HL-60/S4 (cell line): Measurements from ENCODE around the gene CELF2.

Experiments used
- in situ Hi-C: fragments of 300-500 bp; cut with MboI; formaldehyde crosslinking; loops from 2 replicates; pipeline ENCODE4 v1.14.3; 2022; ENCODE audit warnings: low sequenced_read_pairs

The CELF2 gene

GRCh38 chr10:11152801-11153200 lies 135.1 kb downstream of the CELF2 start:
- in situ Hi-C loops, result no loop called here

GRCh38 chr10:11153245-11153644 lies 135.6 kb downstream of the CELF2 start:
- in situ Hi-C loops, result no loop called here

- in situ Hi-C loops, result no loop called here
Observed at GRCh38 chr10:11153766-11154165, 136.1 kb downstream of the CELF2 start.

DNA sequence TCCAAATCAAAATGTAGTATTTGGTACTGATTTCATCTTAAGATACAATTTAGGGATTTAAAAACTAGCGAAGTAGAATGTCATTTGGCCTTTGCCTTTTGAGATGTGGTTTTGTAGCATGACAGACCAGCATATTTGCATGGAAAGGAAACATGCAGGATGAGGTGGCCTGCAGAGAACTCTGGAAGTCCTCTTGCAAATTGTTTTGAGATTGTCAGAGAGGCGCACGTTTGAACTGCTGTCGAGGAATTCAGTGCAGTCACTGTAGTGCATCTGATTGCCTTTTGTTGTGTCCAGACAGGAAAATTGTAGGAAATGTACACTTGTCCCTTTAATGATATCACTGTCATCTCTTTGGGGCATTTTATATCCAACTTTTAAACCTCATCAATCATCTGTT lies 136.7 kb downstream of the CELF2 start:
- in situ Hi-C loops, result no loop called here

GRCh38 chr10:11154849-11155498 lies 137.3 kb downstream of the CELF2 start:
- in situ Hi-C loops, result no loop called here

- in situ Hi-C loops, result no loop called here
Observed at GRCh38 chr10:11156480-11156879, 138.8 kb downstream of the CELF2 start.

DNA sequence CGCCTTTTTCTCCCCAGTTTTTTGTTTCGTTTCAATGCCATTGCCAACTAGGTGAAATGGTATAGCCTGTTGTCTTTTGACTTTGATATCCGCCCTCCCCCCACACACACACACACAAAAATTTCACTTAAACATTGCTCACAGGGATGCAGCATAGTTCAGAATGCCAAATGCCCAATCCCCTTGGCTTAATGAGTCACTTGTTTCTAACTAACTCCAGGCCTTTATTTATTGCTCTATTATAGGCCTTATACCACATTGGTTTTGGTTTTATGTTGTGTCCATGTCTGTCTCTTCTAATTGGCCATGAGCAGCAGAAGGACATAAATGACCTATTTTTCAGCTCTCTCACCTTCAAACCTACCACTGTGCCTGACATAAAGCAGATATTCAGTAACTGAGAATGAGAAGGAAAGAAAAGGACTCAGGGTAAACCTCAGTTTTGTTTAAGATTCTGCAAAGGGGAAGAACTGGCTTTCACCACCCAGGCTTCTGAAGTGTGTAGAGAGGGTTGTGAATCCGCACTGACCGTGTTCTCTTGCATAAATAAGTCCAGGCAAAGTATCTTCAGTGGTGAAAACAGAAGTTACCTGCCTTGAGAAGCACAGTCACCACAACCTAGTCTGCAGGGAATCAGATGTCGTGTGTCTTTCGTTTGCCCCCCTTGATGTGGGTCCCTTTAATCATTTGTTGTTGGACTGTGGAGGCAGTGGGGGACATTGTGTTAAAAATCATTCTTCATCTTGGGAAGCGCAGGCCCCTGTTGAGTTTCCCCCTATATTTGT lies 139.8 kb downstream of the CELF2 start:
- in situ Hi-C loops, result no loop called here

DNA sequence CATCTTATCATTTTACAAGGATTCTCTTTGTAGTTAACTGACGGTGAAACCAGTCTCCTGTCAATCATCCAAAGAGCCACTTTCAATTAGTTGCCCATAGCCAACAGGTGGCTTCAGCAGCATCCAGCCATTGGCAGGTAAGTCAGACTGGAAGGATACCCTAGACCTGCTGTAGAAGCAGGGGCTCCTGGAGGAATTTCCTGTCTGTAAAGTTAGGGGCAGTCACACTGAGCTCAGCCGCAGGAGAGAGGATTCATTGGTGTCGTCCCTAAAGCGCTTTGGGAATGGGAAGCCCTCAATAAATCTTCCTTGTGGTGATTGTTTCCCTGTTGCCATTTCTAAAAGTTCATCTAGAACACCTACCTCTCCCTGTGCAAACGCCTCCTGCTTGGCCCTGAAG lies 140.4 kb downstream of the CELF2 start:
- in situ Hi-C loops, result no loop called here

DNA sequence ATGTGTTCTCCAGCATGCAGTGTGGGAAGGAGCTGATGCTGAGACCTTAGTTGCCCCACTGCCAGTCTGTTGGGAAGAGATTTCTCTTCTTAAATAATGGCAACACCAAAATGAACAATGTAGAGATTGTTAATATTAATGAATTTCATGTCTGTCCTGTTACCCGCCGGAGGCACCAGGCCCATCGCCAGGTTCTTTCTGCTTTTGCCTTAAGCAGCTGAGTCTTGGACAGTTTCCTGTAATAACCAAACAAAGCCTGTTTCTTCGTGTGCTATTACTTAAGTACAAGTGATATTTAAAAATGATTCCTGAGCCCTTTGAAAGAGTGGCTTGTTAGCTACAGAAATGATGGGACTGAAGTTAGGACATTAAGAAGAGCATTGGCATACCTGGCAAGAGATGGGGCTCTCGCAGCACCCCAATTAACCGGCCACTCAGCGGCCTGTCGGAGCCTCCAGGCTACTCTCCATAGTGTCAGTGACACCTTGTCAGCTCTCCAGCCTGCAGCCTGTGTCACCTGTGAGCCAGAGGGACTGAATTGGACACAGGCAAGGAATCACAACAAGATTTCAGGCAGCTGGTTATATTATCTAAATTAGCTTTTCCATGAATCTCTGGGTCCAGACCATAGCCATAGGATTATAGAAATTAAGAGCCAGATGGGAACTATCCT lies 142.0 kb downstream of the CELF2 start:
- in situ Hi-C loops, result no loop called here

- in situ Hi-C loops, result no loop called here
Observed at GRCh38 chr10:11161096-11161495, 143.4 kb downstream of the CELF2 start.

- in situ Hi-C loops, result no loop called here
Observed at GRCh38 chr10:11161910-11162309, 144.2 kb downstream of the CELF2 start.

DNA sequence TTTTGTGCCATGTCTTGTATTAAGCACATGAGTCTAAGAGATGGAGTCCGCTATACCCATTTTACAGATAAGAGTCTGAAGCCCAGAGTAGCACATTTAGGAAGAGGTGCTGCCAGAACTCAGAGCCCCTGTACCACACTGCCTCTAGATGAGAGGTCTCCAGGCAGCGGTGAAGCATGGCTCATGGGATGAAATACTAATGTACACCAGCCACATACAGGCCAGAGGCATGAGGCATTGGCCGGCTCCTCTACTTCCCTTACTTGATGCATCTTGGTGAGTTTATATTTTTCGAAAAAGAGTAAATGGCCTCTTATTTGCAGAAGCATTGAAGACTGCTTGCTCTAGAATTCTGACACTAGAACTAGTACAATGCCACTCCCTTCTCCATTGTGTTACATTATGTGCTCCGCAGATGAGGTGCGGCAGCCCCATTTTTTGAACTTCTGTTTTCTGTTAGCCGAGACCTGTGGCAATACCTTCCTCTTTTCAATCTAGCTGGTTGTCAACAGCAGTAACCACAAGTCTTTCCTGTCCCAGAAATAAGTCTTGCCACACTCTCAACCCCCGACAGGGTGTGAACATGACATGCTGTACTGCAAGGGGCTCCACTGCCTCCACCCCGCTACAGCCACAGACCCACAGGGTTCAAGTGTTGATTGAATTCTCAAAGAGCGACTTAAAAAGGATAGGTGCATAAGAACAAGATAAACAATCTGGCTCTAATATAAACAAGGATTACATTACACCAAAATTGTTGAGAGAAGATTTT lies 145.3 kb downstream of the CELF2 start:
- in situ Hi-C loops, result no loop called here

- in situ Hi-C loops, result no loop called here
Observed at GRCh38 chr10:11163780-11164550, 146.3 kb downstream of the CELF2 start.

GRCh38 chr10:11164551-11164802 lies 146.8 kb downstream of the CELF2 start:
- in situ Hi-C loops, result no loop called here

DNA sequence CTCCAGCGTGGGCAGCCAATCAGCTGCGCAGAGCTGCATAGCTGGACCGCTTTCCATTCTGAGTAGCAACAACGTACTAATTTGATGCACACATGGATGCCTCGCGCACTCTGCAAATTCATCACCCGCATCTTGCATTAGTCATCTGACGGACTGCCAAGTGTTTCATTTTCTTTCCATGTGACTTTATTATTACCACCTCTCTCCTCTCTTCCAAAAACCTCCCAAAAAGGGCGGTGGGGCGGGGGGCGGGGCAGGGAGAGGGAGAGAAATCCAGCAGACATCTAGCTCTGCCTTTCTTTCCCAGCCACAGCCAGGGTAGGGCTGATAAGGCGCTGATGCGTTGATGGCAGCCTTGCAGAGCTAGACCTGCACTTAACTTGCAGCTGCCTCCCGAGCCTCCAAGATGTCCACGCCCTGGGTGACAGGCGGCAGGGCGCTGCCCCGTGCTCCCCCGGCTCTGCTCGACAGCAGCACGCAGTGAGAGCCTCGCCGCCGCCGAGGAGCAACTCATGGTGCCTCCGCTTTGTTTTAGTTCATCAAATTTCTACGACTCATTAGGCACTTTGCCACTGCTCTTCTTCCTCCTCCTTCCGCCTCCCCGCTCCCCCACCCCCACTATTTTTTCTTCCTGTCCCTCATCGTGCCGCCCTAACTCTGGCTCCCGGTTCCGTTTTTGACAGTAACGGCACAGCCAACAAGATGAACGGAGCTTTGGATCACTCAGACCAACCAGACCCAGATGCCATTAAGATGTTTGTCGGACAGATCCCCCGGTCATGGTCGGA lies 147.3 kb downstream of the CELF2 start:
- in situ Hi-C loops, result no loop called here

GRCh38 chr10:11165591-11166543 lies 148.2 kb downstream of the CELF2 start:
- in situ Hi-C loops, result no loop called here

GRCh38 chr10:11166550-11166949 lies 148.9 kb downstream of the CELF2 start:
- in situ Hi-C loops, result no loop called here

DNA sequence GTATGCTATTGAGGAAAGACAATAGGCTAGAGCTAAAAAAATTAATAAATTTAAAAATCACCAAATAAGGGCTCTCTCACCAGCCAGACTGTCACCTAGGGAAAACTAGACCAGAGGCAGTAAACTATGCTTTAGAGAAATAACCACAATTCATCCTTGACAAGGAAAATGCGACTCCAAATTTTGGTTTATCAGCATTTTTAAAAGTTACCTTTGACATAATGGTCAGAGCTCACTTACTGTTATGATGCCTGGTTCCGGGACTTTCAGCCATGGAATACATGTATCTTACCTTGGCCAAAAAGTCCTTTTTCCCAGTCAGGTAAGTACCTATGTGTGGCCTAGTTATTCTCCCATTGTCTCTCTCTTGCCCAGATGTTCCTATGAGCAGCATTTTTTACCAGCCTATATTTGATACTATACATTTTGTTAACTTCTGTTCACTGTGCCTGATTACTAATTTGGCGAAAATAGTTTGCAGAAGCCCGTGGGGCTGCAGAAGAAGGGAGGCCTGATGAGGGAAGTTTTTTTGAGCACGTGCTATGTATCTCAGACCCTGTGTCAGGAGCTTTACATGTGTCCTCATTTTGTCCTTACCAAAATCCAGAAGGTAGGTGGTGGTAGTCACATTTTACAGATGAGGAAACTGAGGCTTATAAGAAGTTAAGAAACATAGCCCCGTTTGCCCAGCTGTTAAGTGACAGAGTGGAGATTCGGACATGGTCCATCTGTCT lies 149.7 kb downstream of the CELF2 start:
- in situ Hi-C loops, result no loop called here
